GM21367 (cell line): ENCODE measurements around the gene LPP.

ENCODE experiments used
- ATAC-seq: cut with Tn5 transposase; IDR thresholded peaks from one replicate; pipeline ENCODE4 v1.9.1; 2021; ENCODE audit not compliant: unreplicated experiment

The LPP gene

DNA sequence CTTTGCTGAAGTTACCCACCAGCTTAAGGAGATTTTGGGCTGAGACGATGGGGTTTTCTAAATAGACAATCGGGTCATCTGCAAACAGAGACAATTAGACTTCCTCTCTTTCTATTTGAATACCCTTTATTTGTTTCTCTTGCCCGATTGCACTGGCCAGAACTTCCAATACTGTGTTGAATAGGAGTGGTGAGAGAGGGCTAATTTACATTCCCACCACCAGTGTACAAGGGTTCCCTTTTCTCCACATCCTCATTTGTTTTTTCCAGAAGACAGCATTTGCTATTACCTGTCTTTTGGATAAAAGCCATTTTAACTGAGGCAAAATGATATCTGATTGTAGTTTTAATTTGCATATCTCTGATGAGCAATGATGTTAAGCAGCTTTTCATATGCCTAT lies 687.9 kb downstream of the LPP start:
- no peak for ATAC-seq

- ATAC-seq = no peak
Observed at GRCh38 chr3:188842639-188843038, 688.7 kb downstream of the LPP start.

DNA sequence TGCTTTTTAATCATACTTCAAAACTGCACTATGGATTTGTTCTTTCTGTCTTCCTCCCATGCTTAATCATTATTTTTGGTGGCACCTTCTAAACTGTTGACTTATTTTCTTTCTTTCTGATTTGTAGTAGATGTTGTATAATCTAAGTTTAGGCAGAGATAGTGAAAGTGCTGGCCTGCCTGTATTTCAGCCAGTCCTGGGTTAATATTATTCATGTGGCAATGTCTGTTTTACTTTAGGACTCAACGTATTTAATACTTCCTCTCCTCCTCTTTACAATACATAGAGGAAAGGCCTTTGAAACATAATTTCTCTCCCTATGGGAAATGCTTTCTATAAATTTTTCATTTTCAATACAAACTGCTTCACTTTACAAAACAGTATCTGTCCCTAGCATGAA lies 690.1 kb downstream of the LPP start:
- no peak for ATAC-seq

DNA sequence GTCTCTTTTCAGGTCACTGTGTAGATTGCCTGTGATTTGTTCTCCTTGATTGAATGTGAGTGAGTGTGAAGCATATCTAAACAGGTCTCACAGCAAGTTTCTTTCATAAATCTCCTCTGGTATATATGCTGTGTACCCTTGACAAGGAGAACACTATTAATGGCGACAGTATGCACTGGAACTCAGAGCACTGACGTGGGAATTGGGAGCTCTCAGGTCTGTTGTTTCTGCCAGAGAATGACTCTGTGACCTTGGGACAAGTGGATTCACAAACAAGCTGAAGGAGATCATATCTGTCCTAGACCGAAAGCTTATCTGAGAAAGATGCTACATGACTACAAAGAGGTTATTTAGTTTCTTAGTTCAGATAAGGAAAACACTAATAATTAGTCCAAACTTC lies 691.6 kb downstream of the LPP start:
- ATAC-seq = no peak

GRCh38 chr3:188848947-188849346 lies 695.0 kb downstream of the LPP start:
- no peak for ATAC-seq

GRCh38 chr3:188853856-188854771 lies 700.2 kb downstream of the LPP start:
- no peak for ATAC-seq

DNA sequence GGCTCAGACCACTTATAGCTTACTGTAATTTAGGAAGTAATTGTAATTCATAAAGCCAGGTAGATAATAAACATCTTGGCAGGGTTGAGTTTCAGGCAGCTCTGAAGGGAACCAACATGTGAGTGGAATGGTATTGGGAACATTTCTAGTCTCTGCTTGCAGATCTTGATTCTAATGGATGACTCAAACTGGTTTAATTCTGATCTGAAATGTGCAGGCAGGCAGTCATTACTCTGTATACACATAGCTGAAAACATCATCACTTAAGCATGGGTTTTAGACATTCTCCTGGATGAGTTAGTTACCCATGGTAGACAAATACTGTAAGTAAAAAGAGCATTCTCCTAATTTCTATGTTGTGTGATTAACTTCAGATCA lies 700.8 kb downstream of the LPP start:
- no peak for ATAC-seq

DNA sequence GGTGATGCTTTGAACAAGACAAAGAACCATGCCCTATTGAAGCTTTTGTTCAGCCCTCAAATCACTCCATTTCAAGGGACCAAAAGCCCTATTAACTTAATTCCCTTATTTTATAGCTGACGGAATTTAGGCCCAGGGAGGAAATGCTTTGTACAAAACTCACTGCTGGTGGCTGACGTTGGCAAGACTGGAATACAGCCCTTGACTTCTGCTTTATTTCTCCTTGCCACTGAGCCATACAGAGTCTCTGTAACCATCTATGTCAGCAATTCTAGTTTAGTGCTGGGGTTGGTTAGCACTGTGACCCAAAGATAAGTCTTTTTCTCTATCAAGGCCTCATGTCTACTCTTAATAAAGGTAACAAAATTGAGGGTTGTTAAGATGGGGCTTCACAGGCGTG lies 701.7 kb downstream of the LPP start:
- no peak for ATAC-seq

DNA sequence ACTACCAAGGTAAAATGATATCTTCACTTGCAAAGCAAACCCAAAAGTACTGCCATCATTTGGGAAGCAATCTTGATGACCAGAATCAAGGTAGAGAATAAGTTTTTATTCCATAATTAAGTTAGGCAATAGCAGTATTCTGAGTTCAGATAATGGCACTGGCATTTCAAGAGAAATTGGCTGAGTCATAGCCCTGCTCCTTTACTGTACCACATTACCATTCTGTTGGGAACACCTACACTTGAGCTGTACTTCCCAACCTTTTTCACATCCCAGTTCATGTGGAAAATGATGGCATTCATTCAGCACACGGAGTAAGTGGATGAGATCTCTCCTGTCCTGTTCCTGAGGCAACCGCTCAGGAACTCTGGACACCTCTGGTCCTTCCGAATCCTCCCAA lies 706.2 kb downstream of the LPP start:
- ATAC-seq = no peak

- no peak for ATAC-seq
Observed at GRCh38 chr3:188861842-188862744, 708.1 kb downstream of the LPP start.

DNA sequence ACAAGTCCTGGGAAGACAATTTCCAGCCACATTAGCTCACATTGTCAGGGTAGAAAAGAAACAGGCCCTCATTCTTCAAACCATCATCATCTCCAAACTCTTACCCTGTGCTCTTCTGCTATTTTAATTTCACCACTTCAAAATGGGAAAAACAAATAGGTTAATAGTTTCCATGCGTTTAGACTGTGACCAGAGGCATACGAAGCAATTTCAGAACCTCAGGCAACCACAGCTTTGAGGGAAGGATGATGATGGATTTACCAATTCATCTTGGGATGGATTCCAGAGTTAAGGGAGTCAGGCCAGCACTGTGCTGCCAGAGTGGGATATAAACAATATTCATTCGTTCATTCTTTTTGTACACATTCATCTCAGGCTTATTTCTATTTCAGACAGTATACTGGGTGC lies 710.0 kb downstream of the LPP start:
- ATAC-seq = no peak

- no peak for ATAC-seq
Observed at GRCh38 chr3:188867691-188868265, 713.8 kb downstream of the LPP start.

DNA sequence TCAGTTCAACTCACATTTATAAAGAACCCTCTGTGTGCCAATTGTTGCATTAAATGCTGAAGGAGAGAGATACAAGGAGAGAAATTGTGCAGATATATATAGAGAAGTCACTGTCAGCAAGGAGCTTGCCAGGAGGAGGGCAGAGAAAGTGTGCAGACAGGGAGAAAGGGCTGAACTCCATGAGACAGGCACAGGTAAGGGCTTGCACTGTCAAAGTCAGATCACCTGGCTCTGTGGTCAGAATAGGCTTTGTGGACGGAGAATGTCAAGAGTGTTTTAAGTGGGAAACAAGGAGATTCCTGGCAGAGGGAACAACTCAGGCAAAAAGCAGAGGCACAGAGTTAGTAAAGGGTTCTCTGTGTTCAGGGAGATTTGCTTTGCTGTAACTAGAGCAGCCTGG lies 714.8 kb downstream of the LPP start:
- no peak for ATAC-seq

DNA sequence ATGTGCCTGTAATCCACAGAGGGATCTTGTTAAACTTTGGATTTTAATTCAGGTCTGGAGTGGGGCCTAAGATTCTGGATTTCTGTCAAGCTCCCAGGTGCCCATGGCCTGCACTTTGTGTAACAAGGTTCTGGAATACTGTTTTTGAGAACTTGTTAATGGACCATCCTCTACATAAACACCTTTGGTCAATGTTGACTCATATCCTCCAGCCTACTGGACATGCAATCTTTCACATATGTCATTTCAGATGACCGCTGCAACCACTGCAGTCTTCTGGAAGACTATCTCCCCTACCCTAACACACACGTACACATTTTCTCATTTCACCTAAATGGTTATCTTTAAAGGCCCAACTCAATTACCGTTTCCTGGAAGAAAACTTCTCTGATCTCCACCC lies 715.7 kb downstream of the LPP start:
- no peak for ATAC-seq

- no peak for ATAC-seq
Observed at GRCh38 chr3:188870431-188870830, 716.5 kb downstream of the LPP start.

- ATAC-seq = no peak
Observed at GRCh38 chr3:188874576-188874975, 720.6 kb downstream of the LPP start.

GRCh38 chr3:188875413-188875812 lies 721.5 kb downstream of the LPP start:
- ATAC-seq = no peak

- ATAC-seq = no peak
Observed at GRCh38 chr3:188876370-188876769, 722.4 kb downstream of the LPP start.

DNA sequence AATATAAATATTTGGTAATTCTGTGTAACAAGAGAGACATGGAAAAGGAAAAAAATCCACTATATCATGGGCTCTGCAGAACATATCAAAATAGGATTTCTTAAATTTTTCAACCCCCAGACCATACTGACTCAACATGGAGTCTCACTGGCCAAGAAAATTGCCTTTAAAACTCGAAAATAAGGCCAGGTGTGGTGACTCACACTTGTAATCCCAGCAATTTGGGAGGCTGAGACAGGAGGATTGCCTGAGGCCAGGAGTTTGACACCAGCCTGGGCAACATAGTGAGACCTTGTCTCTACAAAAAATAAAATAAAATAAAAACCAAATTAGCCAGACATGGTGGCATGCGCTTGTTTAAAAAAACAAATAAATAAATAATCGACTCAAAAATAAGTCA lies 723.4 kb downstream of the LPP start:
- no peak for ATAC-seq

- ATAC-seq = no peak
Observed at GRCh38 chr3:188878076-188878475, 724.1 kb downstream of the LPP start.

- ATAC-seq = no peak
Observed at GRCh38 chr3:188881954-188882641, 728.1 kb downstream of the LPP start.
